ENCODE results near the gene SLC25A13. TPM values are rescaled to one million over a fixed set of nuclear protein-coding genes. Genes with fewer than 3 reads are reported as not detected.

Gene SLC25A13
- total and polyA plus RNA-seq, 9 of the 15 experiments (the other 6 are each of a cell fraction or from before 2014, with no cell fraction given), result 21.4 to 80.2 (median 58.7) TPM

DNA sequence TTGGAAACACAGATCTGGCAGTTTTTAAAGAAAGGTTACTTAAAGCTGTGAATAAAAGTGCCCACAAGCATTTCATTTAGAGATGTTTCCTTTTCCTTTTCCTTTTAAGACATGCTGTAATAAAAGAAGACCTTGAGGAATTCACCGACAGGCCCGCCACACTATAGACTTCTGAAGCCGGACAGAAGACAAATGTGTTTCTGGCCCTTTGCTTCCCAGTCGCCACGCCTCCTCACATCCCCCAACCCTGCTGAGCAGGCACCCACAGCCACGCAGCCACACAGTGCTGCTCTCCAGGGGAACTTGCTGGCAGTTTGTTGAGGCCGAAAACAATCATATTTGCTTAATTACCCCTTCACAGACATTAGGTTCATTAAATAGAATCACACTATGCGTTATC, 83.4 kb downstream of the SLC25A13 start (continued):
- TF ChIP-seq, protein P1, sequence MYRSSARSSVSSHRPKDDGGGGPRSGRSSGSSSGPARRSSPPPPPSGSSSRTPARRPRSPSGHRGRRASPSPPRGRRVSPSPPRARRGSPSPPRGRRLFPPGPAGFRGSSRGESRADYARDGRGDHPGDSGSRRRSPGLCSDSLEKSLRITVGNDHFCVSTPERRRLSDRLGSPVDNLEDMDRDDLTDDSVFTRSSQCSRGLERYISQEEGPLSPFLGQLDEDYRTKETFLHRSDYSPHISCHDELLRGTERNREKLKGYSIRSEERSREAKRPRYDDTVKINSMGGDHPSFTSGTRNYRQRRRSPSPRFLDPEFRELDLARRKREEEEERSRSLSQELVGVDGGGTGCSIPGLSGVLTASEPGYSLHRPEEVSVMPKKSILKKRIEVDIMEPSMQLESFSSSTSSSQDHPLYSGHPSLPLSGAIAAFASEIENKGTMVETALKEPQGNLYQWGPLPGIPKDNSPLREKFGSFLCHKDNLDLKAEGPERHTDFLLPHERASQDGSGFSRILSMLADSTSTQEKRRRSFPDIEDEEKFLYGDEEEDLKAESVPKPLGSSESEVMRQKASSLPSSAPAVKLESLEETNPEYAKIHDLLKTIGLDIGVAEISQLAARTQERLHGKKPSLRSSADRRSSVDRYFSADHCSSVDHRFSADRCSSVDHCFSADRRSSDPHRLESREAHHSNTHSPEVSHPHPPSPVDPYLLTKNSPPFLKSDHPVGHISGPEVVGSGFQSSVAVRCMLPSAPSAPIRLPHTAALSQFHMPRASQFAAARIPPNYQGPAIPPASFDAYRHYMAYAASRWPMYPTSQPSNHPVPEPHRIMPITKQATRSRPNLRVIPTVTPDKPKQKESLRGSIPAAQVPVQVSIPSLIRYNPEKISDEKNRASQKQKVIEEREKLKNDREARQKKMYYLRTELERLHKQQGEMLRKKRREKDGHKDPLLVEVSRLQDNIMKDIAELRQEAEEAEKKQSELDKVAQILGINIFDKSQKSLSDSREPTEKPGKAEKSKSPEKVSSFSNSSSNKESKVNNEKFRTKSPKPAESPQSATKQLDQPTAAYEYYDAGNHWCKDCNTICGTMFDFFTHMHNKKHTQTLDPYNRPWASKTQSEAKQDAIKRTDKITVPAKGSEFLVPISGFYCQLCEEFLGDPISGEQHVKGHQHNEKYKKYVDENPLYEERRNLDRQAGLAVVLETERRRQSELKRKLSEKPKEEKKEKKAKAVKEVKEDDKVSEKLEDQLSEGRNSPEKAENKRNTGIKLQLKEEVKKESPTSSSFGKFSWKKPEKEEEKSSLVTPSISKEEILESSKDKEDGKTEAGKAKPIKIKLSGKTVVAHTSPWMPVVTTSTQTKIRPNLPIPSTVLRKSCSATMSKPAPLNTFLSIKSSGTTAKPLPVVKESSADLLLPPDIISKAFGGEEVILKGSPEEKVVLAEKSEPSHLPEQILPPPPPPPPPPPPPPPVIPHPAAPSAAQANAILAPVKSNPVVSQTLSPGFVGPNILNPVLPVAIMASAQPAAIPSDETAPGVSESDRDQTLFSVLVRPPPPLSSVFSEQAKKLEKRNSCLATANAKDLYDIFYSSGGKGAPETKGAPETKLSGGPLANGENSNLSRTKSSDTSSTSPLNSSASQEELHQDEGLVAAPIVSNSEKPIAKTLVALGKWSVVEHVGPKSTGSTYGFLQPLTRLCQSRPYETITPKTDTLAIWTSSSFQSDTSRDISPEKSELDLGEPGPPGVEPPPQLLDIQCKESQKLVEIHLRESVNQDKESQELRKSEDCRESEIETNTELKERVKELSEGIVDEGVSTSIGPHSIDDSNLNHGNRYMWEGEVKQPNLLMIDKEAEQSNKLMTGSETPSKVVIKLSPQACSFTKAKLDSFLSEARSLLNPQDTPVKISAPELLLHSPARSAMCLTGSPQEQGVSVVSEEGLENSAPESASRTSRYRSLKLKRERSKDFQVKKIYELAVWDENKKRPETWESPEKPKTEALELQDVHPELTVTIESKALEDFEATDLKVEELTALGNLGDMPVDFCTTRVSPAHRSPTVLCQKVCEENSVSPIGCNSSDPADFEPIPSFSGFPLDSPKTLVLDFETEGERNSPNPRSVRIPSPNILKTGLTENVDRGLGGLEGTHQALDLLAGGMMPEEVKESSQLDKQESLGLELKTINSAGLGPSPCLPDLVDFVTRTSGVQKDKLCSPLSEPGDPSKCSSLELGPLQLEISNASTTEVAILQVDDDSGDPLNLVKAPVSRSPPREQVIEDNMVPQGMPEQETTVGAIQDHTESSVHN (IDR thresholded peaks at IDR 0.05; ENCODE audit: borderline replicate concordance in 1 of 2, low read depth in 1 of 2), result no peak
- TF ChIP-seq ZNF511 (CRISPR knock-in tag; IDR thresholded peaks at IDR 0.05), result no peak
- TF ChIP-seq ERF (CRISPR knock-in tag; IDR thresholded peaks at IDR 0.05), result no peak
- TF ChIP-seq, protein P2, sequence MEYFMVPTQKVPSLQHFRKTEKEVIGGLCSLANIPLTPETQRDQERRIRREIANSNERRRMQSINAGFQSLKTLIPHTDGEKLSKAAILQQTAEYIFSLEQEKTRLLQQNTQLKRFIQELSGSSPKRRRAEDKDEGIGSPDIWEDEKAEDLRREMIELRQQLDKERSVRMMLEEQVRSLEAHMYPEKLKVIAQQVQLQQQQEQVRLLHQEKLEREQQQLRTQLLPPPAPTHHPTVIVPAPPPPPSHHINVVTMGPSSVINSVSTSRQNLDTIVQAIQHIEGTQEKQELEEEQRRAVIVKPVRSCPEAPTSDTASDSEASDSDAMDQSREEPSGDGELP (CRISPR knock-in tag; IDR thresholded peaks at IDR 0.05; ENCODE audit: borderline replicate concordance), result 0 out of 2 replicates have a peak, but pooled peaks have one; percentile 34
- TF ChIP-seq ZNF589 (CRISPR knock-in tag; IDR thresholded peaks at IDR 0.05; ENCODE audit: low read depth), result no peak
- TF ChIP-seq, protein P3, sequence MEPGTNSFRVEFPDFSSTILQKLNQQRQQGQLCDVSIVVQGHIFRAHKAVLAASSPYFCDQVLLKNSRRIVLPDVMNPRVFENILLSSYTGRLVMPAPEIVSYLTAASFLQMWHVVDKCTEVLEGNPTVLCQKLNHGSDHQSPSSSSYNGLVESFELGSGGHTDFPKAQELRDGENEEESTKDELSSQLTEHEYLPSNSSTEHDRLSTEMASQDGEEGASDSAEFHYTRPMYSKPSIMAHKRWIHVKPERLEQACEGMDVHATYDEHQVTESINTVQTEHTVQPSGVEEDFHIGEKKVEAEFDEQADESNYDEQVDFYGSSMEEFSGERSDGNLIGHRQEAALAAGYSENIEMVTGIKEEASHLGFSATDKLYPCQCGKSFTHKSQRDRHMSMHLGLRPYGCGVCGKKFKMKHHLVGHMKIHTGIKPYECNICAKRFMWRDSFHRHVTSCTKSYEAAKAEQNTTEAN (CRISPR knock-in tag; IDR thresholded peaks at IDR 0.05), result no peak
- peak; percentile 48; the same call in 1 of the 2 replicates for TF ChIP-seq ZFX (CRISPR knock-in tag; IDR thresholded peaks at IDR 0.05)
- peak; percentile 41; the same call in 1 of the 2 replicates for TF ChIP-seq CREB3L1 (IDR thresholded peaks at IDR 0.05; ENCODE audit: borderline replicate concordance, low read depth)
- TF ChIP-seq RBFOX2 (IDR thresholded peaks at IDR 0.05; ENCODE audit: low read depth, low read length), result peak; percentile 48
- TF ChIP-seq SMAD2 (IDR thresholded peaks at IDR 0.05; ENCODE audit: low read depth, low read length), result no peak
- TF ChIP-seq YY1 (IDR thresholded peaks at IDR 0.05; ENCODE audit: borderline replicate concordance in 1 of 3, control insufficient read depth in 1 of 3, extremely low read depth in 1 of 3, insufficient read depth in 3 of 3, insufficient read length in 1 of 3, insufficient replicate concordance in 2 of 3, low read depth in 1 of 3, low read length in 2 of 3), result peak in 1 of 3 experiments; percentile 35
- no peak for TF ChIP-seq ZNF75A (CRISPR knock-in tag; IDR thresholded peaks at IDR 0.05)
- no peak for TF ChIP-seq NCOA2 (IDR thresholded peaks at IDR 0.05; ENCODE audit: partially characterized antibody in 2 of 2)
- TF ChIP-seq FUS (optimal IDR thresholded peaks at IDR 0.05; ENCODE audit: low read depth, low read length), result no peak

Data from K562 (cell line).